ENCODE data around the gene LECT2.

LECT2 gene

DNA sequence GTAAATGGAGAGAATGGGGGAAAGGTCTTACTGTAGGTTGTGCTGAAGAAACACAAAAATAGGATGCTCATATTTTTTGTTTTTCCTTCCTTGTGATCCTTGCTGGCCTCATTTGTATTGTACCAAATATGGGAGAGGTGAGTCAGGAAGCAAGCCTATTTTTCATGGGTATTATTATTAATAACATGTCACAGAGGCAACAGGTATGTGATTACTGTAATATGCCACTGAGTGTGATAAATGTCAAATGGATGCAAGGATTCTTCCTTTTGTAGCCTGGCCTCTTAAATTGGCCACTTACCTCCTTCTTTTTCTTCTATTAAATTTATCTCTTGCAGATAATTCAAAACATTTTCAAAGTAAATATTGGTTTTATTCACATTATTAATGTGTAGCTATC lies 10.2 kb downstream of the LECT2 start:
- H3K4me2 ChIP-seq = no peak overlapping the region
- H3K36me3 ChIP-seq (ENCODE audit: insufficient read depth) = no peaks in the 10 kb centered on the region
- no peak overlapping the region for H3K4me3 ChIP-seq (IDR thresholded peaks at IDR 0.05; ENCODE audit: insufficient read depth, low read depth, low read length)
- no peaks in the 10 kb centered on the region for H3K79me2 ChIP-seq (ENCODE audit: insufficient read depth, low read depth)
- no peak overlapping the region for H3K9ac ChIP-seq
- H3K27ac ChIP-seq = no peak overlapping the region
- H4K20me1 ChIP-seq (ENCODE audit: insufficient read depth) = no peaks in the 10 kb centered on the region
- H3K4me1 ChIP-seq (ENCODE audit: low read depth, poor library complexity, severe bottlenecking) = no peaks in the 10 kb centered on the region
- TF ChIP-seq CTCF (conservative IDR thresholded peaks at IDR 0.05; ENCODE audit: low read depth, low read length) = no peak
- H3K27me3 ChIP-seq (ENCODE audit: insufficient read depth, low read depth) = no peaks in the 10 kb centered on the region
- no peak overlapping the region for H2AFZ ChIP-seq (ENCODE audit: low read depth)

DNA sequence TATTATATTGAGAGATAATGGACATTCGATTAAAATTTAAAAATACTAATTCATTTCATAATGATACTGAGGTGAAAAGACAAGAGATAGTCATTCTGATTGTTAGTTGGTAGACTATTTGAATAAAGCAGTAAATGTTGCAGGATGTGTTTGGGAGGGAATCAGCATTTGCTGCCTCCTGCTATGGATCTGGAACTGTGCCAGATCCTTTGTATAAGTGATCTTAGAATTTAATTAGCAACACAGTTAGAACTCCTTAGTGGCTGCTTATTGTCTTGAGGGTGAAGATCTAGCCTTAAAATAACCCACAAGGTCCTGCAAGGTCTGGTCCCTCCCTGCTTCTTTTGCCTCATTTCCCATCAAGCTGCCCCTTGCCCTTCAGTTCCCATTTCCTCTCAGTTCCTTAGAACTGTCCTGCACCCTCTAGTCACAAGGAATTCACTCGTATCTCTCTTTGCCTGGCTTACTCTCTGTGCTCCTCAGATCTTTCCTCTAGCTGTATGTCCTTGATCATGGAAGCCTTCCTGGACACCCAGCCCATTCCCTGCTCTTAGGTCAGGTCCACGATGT lies 12.5 kb downstream of the LECT2 start:
- Histone ChIP-seq H3K79me2 (ENCODE audit: insufficient read depth, low read depth) (no peaks in the 10 kb centered on the region), H3K9ac (no peak overlapping the region), H3K27ac (no peak overlapping the region), H3K27me3 (ENCODE audit: insufficient read depth, low read depth) (no peaks in the 10 kb centered on the region), H3K4me3 (IDR thresholded peaks at IDR 0.05; ENCODE audit: insufficient read depth, low read depth, low read length) (no peak overlapping the region), H3K4me1 (ENCODE audit: low read depth, poor library complexity, severe bottlenecking) (no peaks in the 10 kb centered on the region), H4K20me1 (ENCODE audit: insufficient read depth) (no peaks in the 10 kb centered on the region), H3K36me3 (ENCODE audit: insufficient read depth) (no peaks in the 10 kb centered on the region), H2AFZ (ENCODE audit: low read depth) (no peak overlapping the region), H3K4me2 (no peak overlapping the region)
- TF ChIP-seq CTCF (conservative IDR thresholded peaks at IDR 0.05; ENCODE audit: low read depth, low read length) = no peak

DNA sequence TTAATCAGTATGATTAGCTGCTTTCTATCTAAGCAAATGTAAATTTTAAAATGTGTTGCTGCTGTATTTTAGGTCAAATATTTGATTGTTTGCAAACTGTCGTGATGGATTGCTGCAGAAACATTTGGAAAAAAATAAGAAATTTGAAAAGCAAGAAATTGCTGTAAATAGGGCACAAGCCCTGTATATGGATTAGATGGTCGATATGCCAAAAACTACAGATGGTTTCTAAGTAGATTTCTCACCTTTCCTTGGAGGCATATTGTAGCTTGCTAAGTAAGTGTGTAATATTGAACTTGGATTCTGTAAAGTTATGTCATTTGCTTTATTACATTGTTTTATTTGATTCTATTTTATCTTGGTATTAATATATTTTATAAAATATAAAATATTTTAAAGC lies 13.1 kb downstream of the LECT2 start:
- Histone ChIP-seq H2AFZ (ENCODE audit: low read depth) (no peak overlapping the region), H3K4me2 (no peak overlapping the region), H3K9ac (no peak overlapping the region), H3K27ac (no peak overlapping the region), H3K79me2 (ENCODE audit: insufficient read depth, low read depth) (no peaks in the 10 kb centered on the region), H3K4me1 (ENCODE audit: low read depth, poor library complexity, severe bottlenecking) (no peaks in the 10 kb centered on the region), H4K20me1 (ENCODE audit: insufficient read depth) (no peaks in the 10 kb centered on the region), H3K4me3 (IDR thresholded peaks at IDR 0.05; ENCODE audit: insufficient read depth, low read depth, low read length) (no peak overlapping the region), H3K27me3 (ENCODE audit: insufficient read depth, low read depth) (no peaks in the 10 kb centered on the region), H3K36me3 (ENCODE audit: insufficient read depth) (no peaks in the 10 kb centered on the region)
- no peak for TF ChIP-seq CTCF (conservative IDR thresholded peaks at IDR 0.05; ENCODE audit: low read depth, low read length)

- Histone ChIP-seq H4K20me1 (ENCODE audit: insufficient read depth) (no peaks in the 10 kb centered on the region), H2AFZ (ENCODE audit: low read depth) (no peak overlapping the region), H3K9ac (no peak overlapping the region), H3K4me1 (ENCODE audit: low read depth, poor library complexity, severe bottlenecking) (peaks cover 9% of the 10 kb centered on the region), H3K36me3 (ENCODE audit: insufficient read depth) (no peaks in the 10 kb centered on the region), H3K27me3 (ENCODE audit: insufficient read depth, low read depth) (no peaks in the 10 kb centered on the region), H3K4me2 (no peak overlapping the region), H3K79me2 (ENCODE audit: insufficient read depth, low read depth) (no peaks in the 10 kb centered on the region), H3K27ac (no peak overlapping the region), H3K4me3 (IDR thresholded peaks at IDR 0.05; ENCODE audit: insufficient read depth, low read depth, low read length) (no peak overlapping the region)
- no peak for TF ChIP-seq CTCF (conservative IDR thresholded peaks at IDR 0.05; ENCODE audit: low read depth, low read length)
These were observed 17.4 kb downstream of the LECT2 start for GRCh38 chr5:135937245-135937911.
